HG02852 (cell line): ENCODE measurements around the gene ATCAY.

Experiments used
- ATAC-seq: cut with Tn5 transposase; IDR thresholded peaks from one replicate; pipeline ENCODE4 v1.9.1; 2021; ENCODE audit warnings: mild to moderate bottlenecking, moderate library complexity; ENCODE audit not compliant: unreplicated experiment

ATCAY gene

GRCh38 chr19:3880471-3881271, at the start of gene ATCAY:
ATCAY (plus strand) TSS chr19:3880685; CDS start chr19:3885768, 5,083 bp downstream.
- no peak for ATAC-seq

GRCh38 chr19:3831601-3832000, 48.9 kb upstream of the ATCAY start:
- ATAC-seq = no peak

- ATAC-seq = no peak
Measured at GRCh38 chr19:3832001-3832400, 48.5 kb upstream of the ATCAY start.

- ATAC-seq = no peak
Measured at GRCh38 chr19:3833578-3834348, 46.7 kb upstream of the ATCAY start.

GRCh38 chr19:3834349-3835054, 46.0 kb upstream of the ATCAY start:
- no peak for ATAC-seq

- ATAC-seq = no peak
Measured at GRCh38 chr19:3835055-3835435, 45.4 kb upstream of the ATCAY start.

GRCh38 chr19:3836887-3837286, 43.6 kb upstream of the ATCAY start:
- no peak for ATAC-seq

GRCh38 chr19:3837332-3837731, 43.2 kb upstream of the ATCAY start:
- no peak for ATAC-seq

GRCh38 chr19:3837922-3838321, 42.6 kb upstream of the ATCAY start:
- ATAC-seq = no peak

GRCh38 chr19:3838661-3839060, 41.8 kb upstream of the ATCAY start:
- ATAC-seq = no peak

GRCh38 chr19:3839941-3840340, 40.5 kb upstream of the ATCAY start:
- ATAC-seq = no peak

GRCh38 chr19:3840804-3841203, 39.7 kb upstream of the ATCAY start:
- ATAC-seq = no peak

GRCh38 chr19:3842948-3843347, 37.5 kb upstream of the ATCAY start:
- no peak for ATAC-seq

GRCh38 chr19:3844596-3844995, 35.9 kb upstream of the ATCAY start:
- ATAC-seq = no peak

- no peak for ATAC-seq
Measured at GRCh38 chr19:3849092-3849491, 31.4 kb upstream of the ATCAY start.

GRCh38 chr19:3849787-3850186, 30.7 kb upstream of the ATCAY start:
- ATAC-seq = no peak

- no peak for ATAC-seq
Measured at GRCh38 chr19:3850320-3850972, 30.0 kb upstream of the ATCAY start.

GRCh38 chr19:3851254-3852176, 29.0 kb upstream of the ATCAY start:
- ATAC-seq = no peak

- ATAC-seq = no peak
Measured at GRCh38 chr19:3852177-3852511, 28.3 kb upstream of the ATCAY start.

- ATAC-seq = no peak
Measured at GRCh38 chr19:3852614-3853254, 27.8 kb upstream of the ATCAY start.
